ENCODE data around the gene RGS5.

The RGS5 gene

GRCh38 chr1:163145435-163145834 is 57.3 kb downstream of the RGS5 start:
- TF ChIP-seq, protein P1, sequence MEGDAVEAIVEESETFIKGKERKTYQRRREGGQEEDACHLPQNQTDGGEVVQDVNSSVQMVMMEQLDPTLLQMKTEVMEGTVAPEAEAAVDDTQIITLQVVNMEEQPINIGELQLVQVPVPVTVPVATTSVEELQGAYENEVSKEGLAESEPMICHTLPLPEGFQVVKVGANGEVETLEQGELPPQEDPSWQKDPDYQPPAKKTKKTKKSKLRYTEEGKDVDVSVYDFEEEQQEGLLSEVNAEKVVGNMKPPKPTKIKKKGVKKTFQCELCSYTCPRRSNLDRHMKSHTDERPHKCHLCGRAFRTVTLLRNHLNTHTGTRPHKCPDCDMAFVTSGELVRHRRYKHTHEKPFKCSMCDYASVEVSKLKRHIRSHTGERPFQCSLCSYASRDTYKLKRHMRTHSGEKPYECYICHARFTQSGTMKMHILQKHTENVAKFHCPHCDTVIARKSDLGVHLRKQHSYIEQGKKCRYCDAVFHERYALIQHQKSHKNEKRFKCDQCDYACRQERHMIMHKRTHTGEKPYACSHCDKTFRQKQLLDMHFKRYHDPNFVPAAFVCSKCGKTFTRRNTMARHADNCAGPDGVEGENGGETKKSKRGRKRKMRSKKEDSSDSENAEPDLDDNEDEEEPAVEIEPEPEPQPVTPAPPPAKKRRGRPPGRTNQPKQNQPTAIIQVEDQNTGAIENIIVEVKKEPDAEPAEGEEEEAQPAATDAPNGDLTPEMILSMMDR (IDR thresholded peaks at IDR 0.05): no peak
- no peak for TF ChIP-seq ZFX (IDR thresholded peaks at IDR 0.05; ENCODE audit: borderline replicate concordance)
- no peak overlapping the region for H3K27ac ChIP-seq

DNA sequence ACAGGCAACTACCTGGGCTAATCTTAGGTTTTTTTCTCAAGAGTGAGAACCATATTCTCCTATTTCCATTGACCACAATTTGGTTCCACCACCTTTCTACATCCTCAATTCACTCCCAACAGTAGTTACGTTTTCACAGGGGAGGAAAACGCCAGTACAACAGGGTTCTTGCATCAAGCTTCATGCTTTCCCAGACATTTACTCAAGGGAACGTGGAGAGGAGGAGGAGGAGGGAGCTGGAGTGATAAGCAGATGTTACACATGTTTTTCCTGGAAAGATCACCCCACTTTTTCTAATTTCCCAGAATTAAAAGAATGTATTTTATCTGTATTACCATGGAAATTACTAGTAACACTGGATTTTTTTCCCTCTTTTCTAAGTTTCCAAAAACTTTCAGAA is 58.3 kb downstream of the RGS5 start:
- TF ChIP-seq ZFX (IDR thresholded peaks at IDR 0.05; ENCODE audit: borderline replicate concordance): no peak
- no peak overlapping the region for H3K27ac ChIP-seq

- TF ChIP-seq, protein P1 (IDR thresholded peaks at IDR 0.05): no peak
- TF ChIP-seq ZFX (IDR thresholded peaks at IDR 0.05; ENCODE audit: borderline replicate concordance): no peak
- no peak overlapping the region for H3K27ac ChIP-seq
Observed at GRCh38 chr1:163142152-163142551, 60.6 kb downstream of the RGS5 start.

DNA sequence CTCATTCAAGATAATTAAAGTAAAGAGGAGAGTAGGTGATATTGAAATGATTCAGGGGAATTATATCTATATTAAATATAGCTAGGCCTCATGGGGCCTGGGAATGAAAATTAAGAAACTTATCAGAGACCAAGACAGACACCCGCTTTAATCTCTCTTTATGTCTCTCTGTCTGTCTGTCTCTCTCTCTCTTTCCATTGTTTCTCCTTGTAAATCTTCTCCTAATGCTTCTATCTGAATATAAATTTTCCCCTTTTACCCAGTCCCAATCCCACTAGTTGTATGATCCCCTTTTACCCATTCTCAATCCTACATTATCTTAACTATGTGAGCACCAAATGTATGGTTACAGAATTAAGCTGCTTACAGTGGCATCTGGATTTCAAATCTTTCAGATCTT is 61.2 kb downstream of the RGS5 start:
- no peak overlapping the region for H3K27ac ChIP-seq
- TF ChIP-seq ZFX (IDR thresholded peaks at IDR 0.05; ENCODE audit: borderline replicate concordance): no peak
- TF ChIP-seq, protein P1 (IDR thresholded peaks at IDR 0.05): no peak

DNA sequence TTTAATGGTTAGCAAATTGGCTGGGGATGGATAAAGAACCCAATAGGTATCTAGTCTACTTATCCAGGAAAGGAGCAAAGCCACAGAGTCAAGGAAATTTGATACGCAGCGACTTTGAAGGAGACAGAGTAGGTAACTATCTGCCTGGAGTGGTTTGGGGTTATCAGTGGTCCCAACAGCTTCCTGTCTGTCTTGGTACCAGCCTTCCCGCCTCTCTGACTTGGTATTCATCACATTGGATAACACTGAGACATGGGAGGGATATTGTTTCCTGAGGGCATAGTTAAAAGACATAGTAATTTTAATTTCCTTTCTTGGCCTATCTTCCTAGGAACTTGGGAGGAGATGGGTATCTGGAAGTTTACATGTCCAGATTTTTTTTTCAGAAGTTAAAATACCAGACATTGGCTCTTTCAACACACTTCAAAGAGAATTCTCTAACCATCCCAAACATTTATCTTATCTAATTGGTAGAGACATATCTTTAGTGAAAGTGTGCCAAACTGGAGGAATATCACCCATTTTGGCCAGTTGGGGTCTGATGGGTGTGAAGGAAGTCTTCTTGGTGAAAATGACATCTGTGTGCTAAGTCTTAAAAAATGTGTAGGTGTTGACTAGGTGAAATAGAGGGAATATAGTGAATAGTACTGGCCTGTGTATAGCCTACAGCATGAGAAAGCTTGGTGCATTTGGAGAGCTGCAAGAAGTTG is 65.0 kb downstream of the RGS5 start:
- TF ChIP-seq ZFX (IDR thresholded peaks at IDR 0.05; ENCODE audit: borderline replicate concordance): no peak
- H3K27ac ChIP-seq: no peak overlapping the region

DNA sequence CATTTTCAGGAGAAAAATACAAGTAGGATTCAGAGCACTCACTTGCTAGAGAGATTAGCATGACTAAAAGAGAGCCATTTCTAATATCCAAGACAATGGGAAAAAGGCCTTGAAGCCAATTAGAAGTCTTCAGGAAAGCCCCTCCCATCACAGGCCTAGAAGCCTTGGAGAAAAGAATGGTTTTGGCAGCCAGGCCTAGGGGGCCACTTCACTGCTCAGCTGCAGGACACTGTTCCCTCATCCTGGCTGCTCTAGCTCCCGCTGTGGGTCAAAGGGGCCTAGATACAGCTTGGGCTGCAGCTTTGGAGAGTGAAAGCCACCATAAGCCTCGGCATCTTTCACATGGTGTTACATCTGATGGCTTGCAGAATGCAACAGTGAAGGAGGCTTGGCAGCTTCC is 70.7 kb downstream of the RGS5 start:
- no peak overlapping the region for H3K27ac ChIP-seq
- TF ChIP-seq ZFX (IDR thresholded peaks at IDR 0.05; ENCODE audit: borderline replicate concordance): no peak
- TF ChIP-seq, protein P1 (IDR thresholded peaks at IDR 0.05): no peak

- TF ChIP-seq, protein P1 (IDR thresholded peaks at IDR 0.05): no peak
- no peak for TF ChIP-seq ZFX (IDR thresholded peaks at IDR 0.05; ENCODE audit: borderline replicate concordance)
- H3K27ac ChIP-seq: no peak overlapping the region
Observed at GRCh38 chr1:163130225-163130856, 72.4 kb downstream of the RGS5 start.

DNA sequence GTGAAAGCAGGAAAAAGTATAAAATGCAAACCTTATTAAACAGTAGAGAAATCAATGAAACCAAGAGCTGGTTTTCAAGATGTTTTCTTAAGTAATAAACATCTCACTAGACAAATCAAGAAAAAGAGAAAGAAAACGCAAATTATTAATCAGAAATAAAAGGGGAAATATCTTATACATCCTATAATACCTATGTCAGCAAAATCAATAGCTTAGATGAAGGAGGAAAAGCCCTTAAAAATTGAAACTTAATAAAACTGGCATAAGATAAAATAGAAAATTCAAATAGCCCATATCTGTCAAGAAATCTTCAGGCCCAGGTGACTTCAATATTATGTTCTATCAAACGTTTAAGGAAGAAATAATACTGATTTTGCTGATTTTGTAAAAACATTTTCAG is 74.4 kb downstream of the RGS5 start:
- no peak overlapping the region for H3K27ac ChIP-seq
- TF ChIP-seq, protein P1 (IDR thresholded peaks at IDR 0.05): no peak
- no peak for TF ChIP-seq ZFX (IDR thresholded peaks at IDR 0.05; ENCODE audit: borderline replicate concordance)

All from 22Rv1 (cell line).